B cell (primary cell): ENCODE data around the gene MALRD1. TPM values are rescaled to one million over a fixed set of nuclear protein-coding genes. Genes with fewer than 3 reads are reported as not detected.

Source experiments
- ATAC-seq: fragments of 200-7000 bp; cut with Tn5 transposase; one replicate; pipeline ENCODE4 v1.10.0; 2021; ENCODE audit warnings: low read depth, mild to moderate bottlenecking, moderate number of reproducible peaks, moderate library complexity
- CTCF ChIA-PET: fragments of 350-600 bp; sonication (Branson Sonifier 250); formaldehyde crosslinking; loops from one replicate; lab custom pipeline; 2021; ENCODE audit warnings: antibody characterized with exemption, inconsistent platforms; lab: Charles Lee
- POLR2A ChIA-PET: fragments of 350-600 bp; sonication (Branson Sonifier 250); formaldehyde crosslinking; loops from one replicate; lab custom pipeline; 2021; ENCODE audit warnings: antibody characterized with exemption; lab: Charles Lee
- DNase-seq: peaks from one replicate; pipeline ENCODE4 v3.0.0; 2013
- H2AFZ ChIP-seq: 2 replicates; pipeline ENCODE4 v1.6.1; 2012; ENCODE audit warnings: mild to moderate bottlenecking, low read depth, low read length; ENCODE audit not compliant: insufficient read depth, poor library complexity, severe bottlenecking
- H3K27ac ChIP-seq, 2 donors: 1 replicate in 1 of 2; 2 replicates in 1 of 2; pipeline ENCODE4 v1.5.1; 2012 to 2013; ENCODE audit warnings: low read length in 2 of 2, mild to moderate bottlenecking in 2 of 2, moderate library complexity in 1 of 2
- H3K27me3 ChIP-seq, 4 experiments: fragments of 200-600 bp in 1 of 4; sonication (generic) in 1 of 4; replicated peaks in 1 of 4; 1 replicate in 2 of 4; 2 replicates in 2 of 4; pipeline versions ENCODE4 v1.6.1 to v1.7.0; 2013 to 2016; ENCODE audit warnings: low read length in 3 of 4, mild to moderate bottlenecking in 2 of 4, mixed read lengths in 1 of 4, moderate library complexity in 1 of 4; ENCODE audit not compliant: insufficient read depth in 4 of 4, control insufficient read depth in 3 of 4; ENCODE audit errors: control extremely low read depth in 1 of 4
- H3K36me3 ChIP-seq, 2 experiments: replicated peaks in 1 of 2; 1 replicate in 1 of 2; 2 replicates in 1 of 2; pipeline versions ENCODE4 v1.6.1 to v1.7.1; 2013; ENCODE audit warnings: low read length in 1 of 2; ENCODE audit not compliant: insufficient read depth in 2 of 2, control insufficient read depth in 1 of 2; ENCODE audit errors: control extremely low read depth in 1 of 2, extremely low read depth in 1 of 2
- H3K4me1 ChIP-seq, 2 donors: fragments of 200-600 bp in 1 of 2; sonication (generic) in 1 of 2; 1 replicate in 1 of 2; 2 replicates in 1 of 2; pipeline versions ENCODE4 v1.5.1 to v1.6.1; 2013 to 2017; ENCODE audit warnings: low read length in 2 of 2; ENCODE audit not compliant: control insufficient read depth in 2 of 2, insufficient read depth in 2 of 2
- H3K4me2 ChIP-seq: replicated peaks from 2 replicates; pipeline ENCODE3; 2012; ENCODE audit warnings: mild to moderate bottlenecking, low read depth, low read length; ENCODE audit not compliant: poor library complexity, severe bottlenecking
- H3K4me3 ChIP-seq, 5 experiments: fragments of 200-600 bp in 1 of 5; sonication (generic) in 1 of 5; 1 replicate in 3 of 5; 2 replicates in 2 of 5; pipeline versions ENCODE4 v1.5.1 to v1.7.0; 2011 to 2016; ENCODE audit warnings: low read length in 4 of 5, mild to moderate bottlenecking in 4 of 5, low read depth in 2 of 5, control low read depth in 1 of 5, moderate library complexity in 1 of 5; ENCODE audit not compliant: insufficient read depth in 1 of 5; ENCODE audit errors: control extremely low read depth in 1 of 5, extremely low read depth in 1 of 5
- H3K79me2 ChIP-seq: fragments of 200-600 bp; sonication (generic); one replicate; pipeline ENCODE4 v1.6.0; 2016; ENCODE audit warnings: low read length; ENCODE audit not compliant: control insufficient read depth, insufficient read depth
- H3K9ac ChIP-seq: fragments of 200-600 bp; sonication (generic); 2 replicates; pipeline ENCODE4 v1.6.1; 2017; ENCODE audit warnings: mild to moderate bottlenecking, low read length, moderate library complexity
- H3K9me3 ChIP-seq, 3 donors: one replicate each; pipeline versions ENCODE4 v1.6.1 to v1.7.1; 2013; ENCODE audit warnings: low read length in 2 of 3; ENCODE audit not compliant: control insufficient read depth in 2 of 3, insufficient read depth in 1 of 3; ENCODE audit errors: control extremely low read depth in 1 of 3
- H4K20me1 ChIP-seq: 2 replicates; pipeline ENCODE4 v1.6.0; 2012; ENCODE audit warnings: mild to moderate bottlenecking, low read length; ENCODE audit not compliant: insufficient read depth, control insufficient read depth, poor library complexity, severe bottlenecking
- H3K27ac Mint-ChIP-seq: one replicate; pipeline ENCODE4 v1.8.0; 2021; ENCODE audit warnings: mixed read lengths
- H3K27me3 Mint-ChIP-seq: one replicate; pipeline ENCODE4 v1.8.0; 2021; ENCODE audit warnings: mixed read lengths
- H3K4me1 Mint-ChIP-seq: one replicate; pipeline ENCODE4 v1.8.0; 2021; ENCODE audit warnings: mixed read lengths
- H3K4me3 Mint-ChIP-seq: one replicate; pipeline ENCODE4 v1.8.0; 2021; ENCODE audit warnings: mixed read lengths
- H3K9me3 Mint-ChIP-seq: one replicate; pipeline ENCODE4 v1.8.0; 2022; ENCODE audit warnings: mixed read lengths; ENCODE audit not compliant: insufficient read depth
- EZH2 ChIP-seq: IDR thresholded peaks from 2 replicates; pipeline ENCODE4 v1.6.1; 2012; ENCODE audit warnings: borderline replicate concordance, low read depth, mild to moderate bottlenecking, moderate library complexity, low read length; ENCODE audit not compliant: insufficient read depth, poor library complexity, severe bottlenecking
- WGBS: methylation state at CpG from one replicate; pipeline ENCODE4 v1.1.5; 2013; ENCODE audit warnings: missing lambda C conversion rate; ENCODE audit not compliant: insufficient coverage; 5-methylcytosine and 5-hydroxymethylcytosine counted together
- intact Hi-C: fragments of 100-400 bp; cut with micrococcal nuclease; formaldehyde crosslinking; loops from one replicate; pipeline ENCODE4 v1.10.0; 2022
- polyA plus RNA-seq: library from polyadenylated mRNA; depleted of rRNA; stranded (reverse); fragments of >200 nt; gene quantifications from 2 replicates; pipeline ENCODE4 v1.2.3, GENCODE V29; 2012
- total RNA-seq, 2 donors: library from RNA; stranded (reverse); fragments of 120-200 nt in 1 of 2; gene quantifications; 1 replicate in 1 of 2; 2 replicates in 1 of 2; pipeline versions ENCODE4 v1.2.3 to v1.2.4, GENCODE V29; 2013 to 2022
- TF ChIP-seq, protein P1 (sequence below): fragments of 200-600 bp; IDR thresholded peaks from one replicate; pipeline ENCODE4 v1.8.0; 2022; ENCODE audit warnings: antibody characterized with exemption, mild to moderate bottlenecking

Gene MALRD1
- total and polyA plus RNA-seq, 2 donors (not counting 1 experiment from before 2014, with no cell fraction given) = not detected

DNA sequence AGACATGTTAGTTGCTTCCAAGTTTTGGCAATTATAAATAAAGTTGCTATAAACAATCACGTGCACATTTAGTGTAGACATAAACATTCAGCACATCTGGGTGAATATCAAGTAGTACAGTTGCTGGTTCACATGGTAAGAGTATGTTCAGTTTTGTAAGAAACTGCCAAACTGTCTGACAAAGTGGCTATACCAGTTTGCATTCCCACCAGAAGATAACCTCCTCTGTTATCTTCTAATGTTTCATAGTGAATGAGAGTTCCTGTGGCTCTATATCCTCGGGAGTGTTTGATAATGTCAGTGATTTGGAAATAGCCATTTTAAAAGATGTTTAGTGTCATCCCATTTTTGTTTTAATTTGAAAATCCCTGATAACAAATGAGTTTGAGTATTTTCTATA, 508.1 kb downstream of the MALRD1 start:
- ChIA-PET CTCF (no interaction called here), POLR2A (no interaction called here)
- H3K4me1 Mint-ChIP-seq = no peaks in the 10 kb centered on the region
- H3K9me3 ChIP-seq = no peaks in the 10 kb centered on the region
- TF ChIP-seq, protein P1, sequence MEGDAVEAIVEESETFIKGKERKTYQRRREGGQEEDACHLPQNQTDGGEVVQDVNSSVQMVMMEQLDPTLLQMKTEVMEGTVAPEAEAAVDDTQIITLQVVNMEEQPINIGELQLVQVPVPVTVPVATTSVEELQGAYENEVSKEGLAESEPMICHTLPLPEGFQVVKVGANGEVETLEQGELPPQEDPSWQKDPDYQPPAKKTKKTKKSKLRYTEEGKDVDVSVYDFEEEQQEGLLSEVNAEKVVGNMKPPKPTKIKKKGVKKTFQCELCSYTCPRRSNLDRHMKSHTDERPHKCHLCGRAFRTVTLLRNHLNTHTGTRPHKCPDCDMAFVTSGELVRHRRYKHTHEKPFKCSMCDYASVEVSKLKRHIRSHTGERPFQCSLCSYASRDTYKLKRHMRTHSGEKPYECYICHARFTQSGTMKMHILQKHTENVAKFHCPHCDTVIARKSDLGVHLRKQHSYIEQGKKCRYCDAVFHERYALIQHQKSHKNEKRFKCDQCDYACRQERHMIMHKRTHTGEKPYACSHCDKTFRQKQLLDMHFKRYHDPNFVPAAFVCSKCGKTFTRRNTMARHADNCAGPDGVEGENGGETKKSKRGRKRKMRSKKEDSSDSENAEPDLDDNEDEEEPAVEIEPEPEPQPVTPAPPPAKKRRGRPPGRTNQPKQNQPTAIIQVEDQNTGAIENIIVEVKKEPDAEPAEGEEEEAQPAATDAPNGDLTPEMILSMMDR = no peak
- no peak for TF ChIP-seq EZH2
- no peaks in the 10 kb centered on the region for H3K27me3 Mint-ChIP-seq
- H3K27me3 ChIP-seq = no peaks in the 10 kb centered on the region
- H4K20me1 ChIP-seq = no peaks in the 10 kb centered on the region
- no peak overlapping the region for H3K27ac ChIP-seq
- no peak overlapping the region for H2AFZ ChIP-seq
- ATAC-seq (no peak), DNase-seq (no peak)
- H3K4me3 Mint-ChIP-seq = no peak overlapping the region
- no peak overlapping the region for H3K27ac Mint-ChIP-seq
- no peaks in the 10 kb centered on the region for H3K36me3 ChIP-seq
- H3K4me1 ChIP-seq = no peaks in the 10 kb centered on the region
- no CpG with 5 or more reads among the region's 2 CpGs for WGBS
- intact Hi-C loops = no loop called here
- H3K4me2 ChIP-seq = no peak overlapping the region
- H3K79me2 ChIP-seq = no peaks in the 10 kb centered on the region
- H3K4me3 ChIP-seq = no peak overlapping the region
- H3K9ac ChIP-seq = no peak overlapping the region
- H3K9me3 Mint-ChIP-seq = peaks cover 1% of the 10 kb centered on the region

DNA sequence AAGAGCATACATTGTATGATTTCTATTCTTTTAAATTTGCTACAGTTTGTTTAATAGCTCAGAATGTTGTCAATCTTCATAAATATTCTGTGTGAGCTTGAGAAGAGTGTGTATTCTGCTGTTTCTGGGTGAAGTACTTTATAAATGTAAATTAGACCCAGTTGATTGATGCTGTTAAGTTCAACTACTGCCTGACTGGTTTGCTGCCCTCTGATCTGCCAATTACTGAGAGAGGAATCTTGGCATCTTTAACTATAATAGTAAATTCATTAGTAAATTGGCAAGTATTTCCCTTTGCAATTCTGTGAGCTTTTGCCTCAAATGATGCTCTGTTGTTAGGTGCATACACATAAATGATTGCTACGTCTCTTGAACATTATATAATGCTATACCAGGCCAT, 512.6 kb downstream of the MALRD1 start:
- H4K20me1 ChIP-seq = no peaks in the 10 kb centered on the region
- H3K4me1 ChIP-seq = no peaks in the 10 kb centered on the region
- H3K36me3 ChIP-seq = no peaks in the 10 kb centered on the region
- no peaks in the 10 kb centered on the region for H3K4me1 Mint-ChIP-seq
- H2AFZ ChIP-seq = no peak overlapping the region
- WGBS = no CpG with 5 or more reads among the region's 1 CpG
- H3K27me3 Mint-ChIP-seq = no peaks in the 10 kb centered on the region
- H3K79me2 ChIP-seq = no peaks in the 10 kb centered on the region
- no peak overlapping the region for H3K4me3 Mint-ChIP-seq
- TF ChIP-seq, protein P1 = no peak
- TF ChIP-seq EZH2 = no peak
- ChIA-PET POLR2A (no interaction called here), CTCF (no interaction called here)
- H3K27ac ChIP-seq = no peak overlapping the region
- H3K27me3 ChIP-seq = no peaks in the 10 kb centered on the region
- H3K4me2 ChIP-seq = no peak overlapping the region
- no peak overlapping the region for H3K27ac Mint-ChIP-seq
- intact Hi-C loops = no loop called here
- ATAC-seq (no peak), DNase-seq (no peak)
- H3K9ac ChIP-seq = no peak overlapping the region
- H3K4me3 ChIP-seq = no peak overlapping the region
- H3K9me3 Mint-ChIP-seq = no peaks in the 10 kb centered on the region
- H3K9me3 ChIP-seq = peaks cover 0 to 3% (median 0%) of the 10 kb centered on the region in 3 donors
